Activated CD8-positive, alpha-beta memory T cell treated with anti-CD3 and anti-CD28 coated beads, Interleukin-2, amount 10 ng/mL, durations not matched to agents 7 days and 5 days (primary cell): ENCODE measurements around the gene EMSY. TPM values are rescaled to one million over a fixed set of nuclear protein-coding genes. Genes with fewer than 3 reads are reported as not detected.

Experiments used
- ATAC-seq: fragments of 150-1000 bp; cut with Tn5 transposase; one replicate; pipeline ENCODE4 v1.10.0; 2021; ENCODE audit warnings: moderate library complexity
- CTCF ChIA-PET: fragments of 350-600 bp; sonication (Branson Sonifier 250); formaldehyde crosslinking; loops from one replicate; lab custom pipeline; 2021; ENCODE audit warnings: antibody characterized with exemption; lab: Charles Lee
- DNase-seq: peaks from one replicate; pipeline ENCODE4 v3.0.0-alpha.2; 2020
- H3K27ac Mint-ChIP-seq: one replicate; pipeline ENCODE4 v1.8.0; 2021; ENCODE audit warnings: mild to moderate bottlenecking, mixed read lengths
- H3K27me3 Mint-ChIP-seq: one replicate; pipeline ENCODE4 v1.8.0; 2021; ENCODE audit warnings: mixed read lengths
- H3K36me3 Mint-ChIP-seq: one replicate; pipeline ENCODE4 v1.8.0; 2021; ENCODE audit warnings: mild to moderate bottlenecking, mixed read lengths
- H3K4me1 Mint-ChIP-seq: one replicate; pipeline ENCODE4 v1.8.0; 2021; ENCODE audit warnings: mixed read lengths
- H3K4me3 Mint-ChIP-seq: one replicate; pipeline ENCODE4 v1.8.0; 2021; ENCODE audit warnings: mild to moderate bottlenecking, moderate library complexity, mixed read lengths
- H3K9me3 Mint-ChIP-seq: one replicate; pipeline ENCODE4 v1.8.0; 2022; ENCODE audit warnings: low read depth, mixed read lengths
- total RNA-seq, 2 experiments: library from RNA; stranded (reverse); gene quantifications; one replicate each; pipeline ENCODE4 v1.2.3, GENCODE V29; 2021

Gene EMSY
- total RNA-seq, 2 experiments from 2014 or later = 34.9 to 42.0 TPM

- Mint-ChIP-seq H3K27ac (no peak overlapping the region), H3K9me3 (no peaks in the 10 kb centered on the region), H3K4me3 (no peak overlapping the region), H3K27me3 (no peaks in the 10 kb centered on the region), H3K36me3 (peaks cover 5% of the 10 kb centered on the region), H3K4me1 (peaks cover 1% of the 10 kb centered on the region)
- DNase-seq = no peak
- ATAC-seq = no peak
- CTCF ChIA-PET = interaction anchor here (1.0 kb wide), 1 partner anchor 8 kb away, joined by 3 read pairs; no protein-coding TSS in a partner anchor
Measured at GRCh38 chr11:76553554-76554476, 109.0 kb downstream of the EMSY start.

GRCh38 chr11:76554767-76555166, 109.9 kb downstream of the EMSY start:
- H3K36me3 Mint-ChIP-seq = peaks cover 5% of the 10 kb centered on the region
- CTCF ChIA-PET = interaction anchor here (1.0 kb wide), 1 partner anchor 9 kb away, joined by 3 read pairs; no protein-coding TSS in a partner anchor
- H3K27me3 Mint-ChIP-seq = no peaks in the 10 kb centered on the region
- H3K27ac Mint-ChIP-seq = no peak overlapping the region
- DNase-seq (no peak), ATAC-seq (no peak)
- H3K4me1 Mint-ChIP-seq = peaks cover 1% of the 10 kb centered on the region
- H3K9me3 Mint-ChIP-seq = no peaks in the 10 kb centered on the region
- no peak overlapping the region for H3K4me3 Mint-ChIP-seq

- CTCF ChIA-PET = no interaction called here
- Mint-ChIP-seq H3K4me1 (peaks cover 7% of the 10 kb centered on the region), H3K36me3 (peaks cover 3% of the 10 kb centered on the region), H3K4me3 (no peak overlapping the region), H3K27ac (no peak overlapping the region), H3K9me3 (no peaks in the 10 kb centered on the region), H3K27me3 (peaks cover 5% of the 10 kb centered on the region)
- no peak for DNase-seq
- ATAC-seq = no peak
Measured at GRCh38 chr11:76557466-76557865, 112.6 kb downstream of the EMSY start.

- Mint-ChIP-seq H3K4me3 (no peak overlapping the region), H3K4me1 (peaks cover 7% of the 10 kb centered on the region), H3K27me3 (peaks cover 15% of the 10 kb centered on the region), H3K36me3 (no peaks in the 10 kb centered on the region), H3K9me3 (no peaks in the 10 kb centered on the region), H3K27ac (no peak overlapping the region)
- ATAC-seq (no peak), DNase-seq (no peak)
- CTCF ChIA-PET = no interaction called here
Measured at GRCh38 chr11:76558473-76558872, 113.7 kb downstream of the EMSY start.

GRCh38 chr11:76558891-76559290, 114.1 kb downstream of the EMSY start:
- Mint-ChIP-seq H3K27ac (no peak overlapping the region), H3K9me3 (no peaks in the 10 kb centered on the region)

GRCh38 chr11:76559346-76559745, 114.5 kb downstream of the EMSY start:
- Mint-ChIP-seq H3K36me3 (no peaks in the 10 kb centered on the region), H3K27ac (no peak overlapping the region), H3K27me3 (peaks cover 15% of the 10 kb centered on the region), H3K4me1 (peaks cover 6% of the 10 kb centered on the region), H3K9me3 (no peaks in the 10 kb centered on the region), H3K4me3 (no peak overlapping the region)
- ATAC-seq (no peak), DNase-seq (no peak)
- CTCF ChIA-PET = no interaction called here

More at GRCh38 chr11:76558891-76559290, 114.1 kb downstream of the EMSY start:
- CTCF ChIA-PET = no interaction called here
- Mint-ChIP-seq H3K4me1 (peaks cover 6% of the 10 kb centered on the region), H3K36me3 (no peaks in the 10 kb centered on the region), H3K27me3 (peaks cover 15% of the 10 kb centered on the region), H3K4me3 (no peak overlapping the region)
- DNase-seq (no peak), ATAC-seq (no peak)

- peak; percentile 74 for ATAC-seq
- H3K27ac Mint-ChIP-seq = no peak overlapping the region
- H3K27me3 Mint-ChIP-seq = peaks cover 19% of the 10 kb centered on the region
- CTCF ChIA-PET = interaction anchor here (1.0 kb wide), 1 partner anchor 119 kb away, joined by 3 read pairs; no protein-coding TSS in a partner anchor
- peaks cover 6% of the 10 kb centered on the region for H3K4me1 Mint-ChIP-seq
- H3K9me3 Mint-ChIP-seq = no peaks in the 10 kb centered on the region
- no peak for DNase-seq
- no peaks in the 10 kb centered on the region for H3K36me3 Mint-ChIP-seq
- no peak overlapping the region for H3K4me3 Mint-ChIP-seq
Measured at GRCh38 chr11:76560219-76560618, 115.4 kb downstream of the EMSY start.

GRCh38 chr11:76561245-76561644, 116.4 kb downstream of the EMSY start:
- Mint-ChIP-seq H3K4me1 (peaks cover 6% of the 10 kb centered on the region), H3K36me3 (no peaks in the 10 kb centered on the region), H3K9me3 (no peaks in the 10 kb centered on the region), H3K27me3 (peaks cover 19% of the 10 kb centered on the region), H3K4me3 (no peak overlapping the region), H3K27ac (no peak overlapping the region)
- CTCF ChIA-PET = interaction anchor here (1.0 kb wide), 1 partner anchor 118 kb away, joined by 3 read pairs; no protein-coding TSS in a partner anchor
- DNase-seq (no peak), ATAC-seq (no peak)

GRCh38 chr11:76562541-76562940, 117.7 kb downstream of the EMSY start:
- Mint-ChIP-seq H3K4me3 (no peak overlapping the region), H3K27ac (no peak overlapping the region), H3K4me1 (peaks cover 15% of the 10 kb centered on the region), H3K9me3 (no peaks in the 10 kb centered on the region), H3K36me3 (peaks cover 2% of the 10 kb centered on the region), H3K27me3 (peaks cover 19% of the 10 kb centered on the region)
- DNase-seq (no peak), ATAC-seq (no peak)
- CTCF ChIA-PET = no interaction called here

- H3K9me3 Mint-ChIP-seq = no peaks in the 10 kb centered on the region
- CTCF ChIA-PET = no interaction called here
- peaks cover 24% of the 10 kb centered on the region for H3K4me1 Mint-ChIP-seq
- no peak for ATAC-seq
- H3K27me3 Mint-ChIP-seq = peaks cover 23% of the 10 kb centered on the region
- H3K4me3 Mint-ChIP-seq = no peak overlapping the region
- peaks cover 3% of the 10 kb centered on the region for H3K36me3 Mint-ChIP-seq
- DNase-seq = no peak
- no peak overlapping the region for H3K27ac Mint-ChIP-seq
Measured at GRCh38 chr11:76564364-76564763, 119.5 kb downstream of the EMSY start.

GRCh38 chr11:76566811-76567210, 122.0 kb downstream of the EMSY start:
- H3K27ac Mint-ChIP-seq = peak overlapping the region; percentile 44
- no peaks in the 10 kb centered on the region for H3K9me3 Mint-ChIP-seq
- peak; percentile 65 for ATAC-seq
- DNase-seq = no peak
- H3K27me3 Mint-ChIP-seq = peaks cover 33% of the 10 kb centered on the region
- no peak overlapping the region for H3K4me3 Mint-ChIP-seq
- peaks cover 18% of the 10 kb centered on the region for H3K4me1 Mint-ChIP-seq
- peaks cover 3% of the 10 kb centered on the region for H3K36me3 Mint-ChIP-seq
- CTCF ChIA-PET = interaction anchor here (1.1 to 1.2 kb wide), 2 partner anchors 22 to 32 kb away, joined by 4 read pairs; no protein-coding TSS in a partner anchor

GRCh38 chr11:76567261-76567660, 122.4 kb downstream of the EMSY start:
- CTCF ChIA-PET = interaction anchor here (1.1 to 1.2 kb wide), 2 partner anchors 22 to 31 kb away, joined by 4 read pairs; no protein-coding TSS in a partner anchor
- Mint-ChIP-seq H3K9me3 (no peaks in the 10 kb centered on the region), H3K27me3 (peaks cover 30% of the 10 kb centered on the region), H3K4me3 (no peak overlapping the region), H3K36me3 (peaks cover 3% of the 10 kb centered on the region), H3K4me1 (peaks cover 18% of the 10 kb centered on the region), H3K27ac (no peak overlapping the region)
- DNase-seq (no peak), ATAC-seq (no peak)

- H3K36me3 Mint-ChIP-seq = peaks cover 3% of the 10 kb centered on the region
- DNase-seq = no peak
- no peaks in the 10 kb centered on the region for H3K9me3 Mint-ChIP-seq
- CTCF ChIA-PET = no interaction called here
- peak overlapping the region; percentile 5 for H3K27ac Mint-ChIP-seq
- peaks cover 18% of the 10 kb centered on the region for H3K4me1 Mint-ChIP-seq
- H3K27me3 Mint-ChIP-seq = peaks cover 27% of the 10 kb centered on the region
- no peak for ATAC-seq
- H3K4me3 Mint-ChIP-seq = no peak overlapping the region
Measured at GRCh38 chr11:76568139-76568538, 123.3 kb downstream of the EMSY start.

GRCh38 chr11:76568621-76569020, 123.8 kb downstream of the EMSY start:
- no peak overlapping the region for H3K4me3 Mint-ChIP-seq
- H3K4me1 Mint-ChIP-seq = peaks cover 22% of the 10 kb centered on the region
- CTCF ChIA-PET = no interaction called here
- ATAC-seq = no peak
- H3K9me3 Mint-ChIP-seq = no peaks in the 10 kb centered on the region
- H3K27me3 Mint-ChIP-seq = peaks cover 28% of the 10 kb centered on the region
- DNase-seq = no peak
- peaks cover 3% of the 10 kb centered on the region for H3K36me3 Mint-ChIP-seq
- H3K27ac Mint-ChIP-seq = no peak overlapping the region
